Stimulated activated CD8-positive, alpha-beta memory T cell treated with anti-CD3 and anti-CD28 coated beads, Interleukin-4, amount 100 ng/mL, for 48 hours (primary cell): ENCODE results near the gene KIF21A.

Source experiments
- DNase-seq: peaks from one replicate; pipeline ENCODE4 v3.0.0-alpha.2; 2020

Gene KIF21A

DNA sequence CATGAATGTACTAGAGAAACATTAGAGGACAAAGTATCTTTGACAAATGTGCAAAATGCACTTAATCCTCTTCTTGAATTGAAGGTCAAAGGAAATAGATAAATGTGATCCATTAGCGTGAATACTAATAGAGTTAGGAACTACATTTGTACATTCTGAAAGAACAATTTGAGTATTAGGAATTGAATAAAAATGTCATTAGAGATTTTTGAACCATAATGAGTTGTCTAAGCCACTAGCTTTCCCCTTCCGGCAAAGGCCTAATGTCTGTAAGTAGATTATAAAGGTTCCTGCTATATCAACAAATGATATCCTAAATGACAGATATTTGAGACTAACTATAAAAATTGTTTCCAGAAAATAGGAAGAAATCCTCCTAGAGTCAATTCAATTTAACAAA, 59.8 kb downstream of the KIF21A start:
- DNase-seq = no peak

DNA sequence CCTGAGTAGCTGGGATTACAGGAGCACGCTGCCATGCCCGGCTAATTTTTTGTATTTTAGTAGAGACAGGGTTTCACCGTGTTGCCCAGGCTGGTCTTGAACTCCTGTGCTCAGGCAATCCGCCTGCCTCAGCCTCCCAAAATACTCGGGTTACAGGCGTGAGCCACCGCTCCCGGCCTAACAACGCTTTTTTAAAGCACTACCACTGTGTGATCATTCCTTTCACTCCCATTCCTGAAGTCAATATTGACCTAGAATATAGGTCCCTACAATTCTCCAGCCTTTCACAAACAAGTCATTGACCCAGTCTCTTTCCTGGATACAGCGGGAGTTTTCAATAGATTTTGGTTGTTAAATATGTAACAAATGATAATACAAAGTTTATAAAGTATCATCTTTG, 62.8 kb downstream of the KIF21A start:
- no peak for DNase-seq

DNA sequence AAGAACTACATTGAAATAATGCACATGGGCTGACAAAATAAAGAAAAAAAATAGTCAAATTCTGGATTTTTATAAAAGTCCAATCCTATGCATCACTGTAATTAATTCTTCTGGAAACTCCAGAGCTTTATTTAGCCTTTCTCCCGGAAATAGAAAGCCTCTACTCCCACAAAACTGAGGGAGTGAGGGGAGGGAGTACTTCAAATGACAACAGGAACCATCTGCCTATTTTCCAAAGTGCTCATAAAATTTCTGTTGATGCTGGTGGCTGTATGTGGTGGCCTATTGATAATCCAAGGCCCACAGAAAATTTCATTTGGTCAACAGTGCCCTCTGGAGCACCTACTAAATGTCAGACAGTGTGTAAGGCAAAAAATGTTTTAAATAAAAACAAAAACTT, 64.6 kb downstream of the KIF21A start:
- no peak for DNase-seq

DNA sequence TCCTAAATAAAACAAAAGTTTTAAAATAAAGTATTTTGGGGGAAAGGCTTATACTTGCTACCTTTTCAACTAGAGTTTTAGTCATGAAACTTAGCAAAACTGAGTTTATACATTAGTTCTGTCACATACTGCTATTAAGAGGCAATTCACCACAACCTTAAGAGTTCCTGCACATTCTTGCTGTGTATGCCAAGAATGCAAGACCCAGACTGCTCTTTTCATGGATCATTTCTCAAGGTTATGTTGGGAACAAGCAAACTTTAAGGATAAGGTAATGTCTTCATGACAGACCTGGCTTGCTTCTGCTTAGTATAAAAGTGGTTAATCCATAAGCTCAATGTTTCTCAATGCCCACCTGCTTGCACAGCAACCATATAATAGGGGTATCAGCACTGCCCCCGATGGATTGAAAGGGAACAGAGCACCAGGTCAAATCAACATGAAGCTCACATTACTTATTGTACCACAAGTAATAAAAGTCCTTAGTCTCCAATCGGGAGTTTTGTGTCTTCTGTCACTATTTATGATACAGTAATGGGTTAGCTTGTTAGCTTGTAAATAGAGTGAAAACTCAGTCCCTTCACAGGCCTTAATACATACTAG, 67.6 kb downstream of the KIF21A start:
- DNase-seq = no peak

DNA sequence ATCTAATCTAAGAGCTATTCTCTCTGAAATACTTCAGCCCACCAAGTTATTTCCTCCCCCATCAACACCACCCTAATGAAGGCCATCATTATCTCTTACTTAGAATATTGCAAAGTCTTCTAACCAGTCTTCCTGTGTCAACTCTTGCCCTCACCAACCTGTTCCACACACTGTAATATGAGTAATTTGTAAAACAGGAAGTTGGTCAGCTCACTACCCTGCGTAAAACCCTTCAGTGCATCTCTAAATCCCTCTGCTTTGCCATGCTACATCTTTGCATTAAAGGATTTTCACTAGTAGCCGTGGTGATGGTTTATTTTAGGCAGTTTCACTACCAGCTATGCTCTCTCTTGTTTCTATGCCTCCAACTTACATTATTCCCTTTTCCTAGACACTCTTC, 70.0 kb downstream of the KIF21A start:
- DNase-seq = no peak

DNA sequence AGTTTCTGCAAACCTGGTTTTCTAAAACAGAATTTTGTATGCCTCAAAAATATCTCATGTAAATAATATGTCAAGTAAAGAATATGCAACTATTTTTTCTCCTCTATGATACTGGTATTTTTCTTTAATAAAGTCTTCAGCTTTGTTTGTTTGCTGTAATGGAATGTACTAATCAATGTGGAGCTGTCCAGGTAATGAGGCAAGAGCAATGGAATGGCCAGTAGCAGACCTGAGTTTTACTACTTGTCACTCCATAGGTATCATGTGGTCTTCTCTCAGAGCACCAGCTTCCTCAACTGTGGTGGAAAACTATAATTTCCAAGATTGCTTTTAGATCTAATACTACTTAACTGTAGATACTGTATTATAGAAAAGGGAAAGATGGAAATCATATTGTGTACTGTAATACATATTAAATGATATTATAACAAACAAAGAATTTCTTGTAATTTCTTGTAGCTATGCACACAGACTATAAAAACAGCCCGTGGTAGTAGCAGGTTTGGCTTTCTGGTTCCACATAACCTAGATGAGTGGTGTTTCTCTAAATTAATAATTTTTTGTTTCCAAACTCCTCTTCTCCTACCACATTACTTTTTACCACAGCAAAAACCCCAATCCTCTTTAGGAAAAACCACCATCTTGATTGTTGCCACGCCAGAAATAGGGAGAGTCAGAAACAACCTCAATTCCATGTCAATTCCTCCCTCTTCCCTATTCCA, 70.6 kb downstream of the KIF21A start:
- DNase-seq = no peak

DNA sequence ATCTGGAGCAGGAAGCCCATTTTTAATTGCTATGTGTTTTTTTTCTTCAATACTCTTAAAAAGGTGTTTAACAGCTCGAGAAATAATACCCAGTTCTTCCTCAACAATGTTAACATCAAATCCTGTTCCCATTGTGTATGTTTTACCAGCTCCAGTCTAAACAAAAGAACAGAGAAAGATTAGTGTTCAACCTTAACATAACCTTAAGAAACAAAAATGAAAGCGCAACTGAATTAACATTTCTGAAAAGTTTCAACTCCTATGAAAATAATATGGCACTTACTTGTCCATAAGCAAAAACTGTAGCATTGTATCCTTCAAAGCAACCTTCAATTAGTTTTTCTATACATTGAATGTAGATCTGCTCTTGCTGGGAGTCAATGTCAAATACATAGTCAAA, 73.2 kb downstream of the KIF21A start:
- no peak for DNase-seq

DNA sequence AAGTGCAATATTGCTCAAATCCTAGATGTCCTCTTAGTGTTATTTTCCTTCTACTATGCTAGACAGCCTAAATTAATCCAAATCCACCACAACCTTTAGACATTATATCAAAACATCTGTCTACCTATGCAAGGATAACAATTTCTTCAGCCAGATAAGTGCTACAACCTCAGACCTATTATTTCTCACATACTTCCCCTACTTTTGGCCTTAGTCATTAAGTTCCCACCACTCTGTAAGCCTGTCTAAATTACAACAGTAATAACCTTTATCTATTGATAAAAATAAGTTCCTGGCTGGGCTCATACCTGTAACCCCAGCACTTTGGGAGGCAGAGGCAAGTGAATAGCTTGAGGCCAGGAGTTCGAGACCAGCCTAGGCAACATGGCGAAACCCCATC, 74.0 kb downstream of the KIF21A start:
- DNase-seq = no peak

DNA sequence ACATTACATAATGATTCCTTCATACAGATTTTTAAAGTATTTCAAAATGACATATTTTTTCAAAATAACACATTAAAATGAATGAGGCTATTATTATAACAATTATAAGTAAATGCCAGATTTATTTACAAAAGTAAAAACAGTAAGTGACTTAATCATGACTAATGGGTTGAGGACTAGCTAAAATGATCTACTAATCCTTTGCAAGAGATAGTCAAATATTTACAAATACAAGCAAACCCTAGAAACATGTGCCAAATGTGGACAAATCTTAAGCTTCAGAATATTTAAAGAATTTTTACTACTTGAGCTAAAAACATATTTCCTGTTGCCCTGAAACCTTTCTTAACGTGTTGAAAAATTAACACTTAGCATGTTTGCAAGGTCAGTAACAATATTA, 74.8 kb downstream of the KIF21A start:
- no peak for DNase-seq

DNA sequence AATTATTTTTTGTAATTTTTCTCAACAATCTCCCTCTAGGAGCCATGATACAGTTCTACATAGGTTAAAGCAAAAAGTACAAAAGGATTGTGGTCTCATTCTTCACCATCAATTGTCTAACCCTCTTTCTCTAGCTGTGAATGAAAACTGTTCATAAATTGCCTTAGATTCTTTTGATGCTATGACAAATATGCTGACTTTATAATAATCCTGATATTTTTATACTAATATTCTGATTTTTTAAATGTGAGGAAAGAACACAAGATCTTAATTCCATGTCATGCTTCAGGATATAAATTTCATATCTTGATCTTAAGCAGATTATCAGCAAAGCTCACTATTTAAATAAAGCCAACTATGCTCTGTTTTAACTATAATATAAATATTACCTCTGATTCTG, 75.4 kb downstream of the KIF21A start:
- DNase-seq = no peak

DNA sequence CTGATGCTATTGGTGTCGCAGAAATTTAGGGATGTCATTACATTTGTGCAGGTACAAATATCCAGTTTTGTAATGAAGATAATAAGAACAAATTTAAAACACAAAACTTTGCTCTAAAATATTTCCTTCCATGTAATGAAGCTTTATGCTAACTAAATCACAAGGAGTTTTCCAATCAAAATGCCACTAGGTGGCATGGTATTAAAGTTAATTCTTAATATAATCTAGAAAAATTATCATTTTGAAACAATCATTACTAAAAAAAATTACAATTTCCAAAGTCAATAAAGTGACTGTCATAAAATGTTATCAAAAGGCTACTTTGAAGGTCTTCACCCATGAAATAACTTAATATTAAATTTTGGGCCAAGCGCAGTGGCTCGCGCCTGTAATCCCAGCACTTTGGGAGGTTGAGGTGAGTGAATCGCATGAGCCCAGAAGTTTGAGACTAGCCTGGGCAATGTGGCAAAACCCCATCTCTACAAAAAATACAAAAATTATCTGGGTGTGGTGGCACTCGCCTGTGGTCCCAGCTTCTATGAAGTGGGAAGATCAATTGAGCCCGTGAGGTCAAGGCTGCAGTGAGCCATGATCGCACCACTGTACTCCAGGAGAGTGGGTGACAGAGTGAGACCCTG, 77.4 kb downstream of the KIF21A start:
- no peak for DNase-seq

DNA sequence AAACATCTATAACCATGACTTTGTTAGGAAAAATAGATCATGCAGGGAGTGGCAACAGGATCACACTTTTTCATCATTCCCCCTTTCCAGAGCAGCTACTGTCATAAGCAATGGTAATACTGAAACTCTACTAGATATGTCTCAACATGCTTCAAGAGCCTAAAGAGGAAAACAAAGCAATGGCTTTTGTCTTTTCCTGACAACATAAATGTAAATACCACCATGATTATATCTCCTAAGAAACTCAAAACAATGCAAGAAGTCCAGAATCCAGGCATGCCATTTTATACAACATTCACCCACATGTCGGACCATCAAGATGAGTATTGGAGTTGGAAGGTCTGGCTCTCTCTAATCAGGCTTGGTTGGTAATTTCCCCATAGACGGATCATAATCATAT, 78.7 kb downstream of the KIF21A start:
- no peak for DNase-seq

DNA sequence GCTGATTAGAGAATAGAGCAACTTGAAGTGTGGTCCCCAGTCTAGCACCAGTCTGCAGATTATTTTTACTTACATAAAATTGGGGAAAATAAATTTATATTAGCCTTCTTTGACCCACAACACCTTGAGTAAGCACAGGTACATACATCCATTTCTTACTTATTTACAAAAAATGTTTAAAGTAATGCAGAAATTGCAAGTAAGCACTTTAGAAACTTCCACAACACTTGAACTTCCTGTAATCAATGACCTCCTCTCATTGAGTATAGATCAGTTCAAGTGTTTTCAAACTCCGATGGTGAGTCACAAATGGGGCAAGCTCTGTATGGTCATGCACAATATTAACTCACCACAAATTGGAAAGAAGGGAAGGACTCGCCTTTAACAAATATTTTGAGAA, 83.3 kb downstream of the KIF21A start:
- no peak for DNase-seq

DNA sequence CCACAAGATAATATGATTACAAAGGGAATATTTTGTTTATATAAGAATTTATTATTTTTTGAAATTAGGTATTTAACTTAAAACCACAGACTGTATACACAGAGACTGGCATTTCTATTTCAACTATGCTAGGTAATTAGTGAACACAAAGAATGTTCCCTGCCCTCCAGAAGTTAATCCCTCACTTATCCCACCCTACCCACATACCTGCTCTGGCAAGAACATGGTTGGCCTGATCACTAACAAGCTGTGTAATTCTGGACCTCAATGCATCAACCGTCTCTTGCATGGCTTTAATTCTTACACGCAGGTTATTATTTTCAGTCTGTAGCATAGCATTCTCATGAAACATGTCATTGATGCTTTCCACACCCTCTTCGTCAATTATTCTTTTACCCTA, 85.9 kb downstream of the KIF21A start:
- DNase-seq = no peak

DNA sequence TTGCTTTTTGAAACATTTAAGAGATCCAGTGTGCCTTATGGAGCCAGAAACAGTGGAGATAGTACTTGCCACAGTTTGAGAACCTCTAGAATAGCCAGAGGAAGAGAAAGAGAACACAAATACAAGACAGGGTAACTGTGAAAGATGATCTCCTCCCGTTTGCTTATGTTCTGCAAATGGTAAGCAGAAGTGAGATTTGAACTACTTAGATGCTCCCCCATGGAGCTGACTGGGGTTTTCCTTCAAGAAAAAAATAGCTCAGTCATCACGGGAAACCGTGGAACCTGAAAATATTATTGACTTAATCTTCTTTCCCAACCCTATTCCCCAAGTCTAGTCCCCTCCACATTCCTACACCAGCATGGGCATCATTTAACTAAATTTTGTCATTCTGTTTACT, 87.1 kb downstream of the KIF21A start:
- DNase-seq = no peak

DNA sequence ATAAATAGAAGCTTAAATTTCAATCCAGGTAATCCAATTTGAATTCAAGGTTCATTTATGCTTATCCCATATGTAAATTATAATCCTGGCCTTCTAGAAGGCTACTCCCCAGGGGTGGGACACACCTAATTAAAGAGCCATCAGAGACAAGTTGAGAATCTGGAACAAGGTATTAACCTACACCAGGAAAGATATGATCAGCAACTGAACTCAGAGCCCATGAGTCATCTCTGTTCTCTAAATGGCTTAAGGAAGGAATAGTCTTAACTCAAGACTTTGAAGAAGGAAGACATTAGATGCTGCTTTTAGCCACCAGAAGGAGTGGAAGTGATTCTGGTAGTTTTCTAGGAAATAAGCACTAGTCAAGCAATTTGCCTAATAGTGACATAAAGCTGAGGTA, 88.0 kb downstream of the KIF21A start:
- no peak for DNase-seq

DNA sequence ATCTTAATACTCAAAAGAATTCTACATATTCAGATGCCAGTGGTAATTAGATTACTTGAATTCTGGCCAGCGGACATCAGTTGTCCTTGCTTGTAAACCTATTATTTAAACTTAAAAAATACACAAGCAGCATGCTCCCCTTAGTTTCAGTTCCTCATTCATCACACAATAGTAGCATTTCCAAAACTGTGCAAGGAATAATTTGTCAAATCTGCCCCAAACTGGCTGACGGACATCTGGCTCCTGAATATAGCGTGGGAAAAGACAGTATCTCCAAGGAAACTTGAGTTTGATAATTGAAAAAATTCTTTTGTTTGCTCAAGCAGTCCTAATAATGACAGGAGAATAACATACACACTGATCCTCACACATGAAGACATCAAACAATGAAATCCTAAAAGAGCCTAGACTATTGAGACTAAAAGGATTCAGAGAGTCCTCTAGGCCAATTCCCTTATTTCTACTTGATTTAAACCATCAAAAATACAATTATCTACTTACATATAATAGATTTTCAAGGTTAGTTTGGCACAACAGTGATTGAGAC, 90.4 kb downstream of the KIF21A start:
- no peak for DNase-seq

DNA sequence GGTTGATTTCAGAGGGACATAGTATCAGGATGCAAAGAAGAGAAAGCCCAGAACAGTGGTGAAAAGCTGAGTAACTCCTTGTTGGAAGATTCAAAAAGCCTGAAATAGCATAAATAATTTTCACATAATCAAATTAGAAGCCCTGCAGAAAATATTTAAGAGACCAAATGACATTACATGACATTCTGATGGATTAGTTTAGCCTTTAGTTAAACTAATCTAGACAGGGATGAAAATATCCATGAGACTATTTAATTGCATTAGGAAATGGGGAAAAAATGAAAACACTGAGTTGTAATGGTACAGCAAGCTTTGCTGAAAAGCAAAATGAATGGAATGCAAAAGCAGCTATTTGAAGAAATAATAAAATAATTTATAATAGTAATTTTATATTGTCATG, 91.8 kb downstream of the KIF21A start:
- DNase-seq = no peak

DNA sequence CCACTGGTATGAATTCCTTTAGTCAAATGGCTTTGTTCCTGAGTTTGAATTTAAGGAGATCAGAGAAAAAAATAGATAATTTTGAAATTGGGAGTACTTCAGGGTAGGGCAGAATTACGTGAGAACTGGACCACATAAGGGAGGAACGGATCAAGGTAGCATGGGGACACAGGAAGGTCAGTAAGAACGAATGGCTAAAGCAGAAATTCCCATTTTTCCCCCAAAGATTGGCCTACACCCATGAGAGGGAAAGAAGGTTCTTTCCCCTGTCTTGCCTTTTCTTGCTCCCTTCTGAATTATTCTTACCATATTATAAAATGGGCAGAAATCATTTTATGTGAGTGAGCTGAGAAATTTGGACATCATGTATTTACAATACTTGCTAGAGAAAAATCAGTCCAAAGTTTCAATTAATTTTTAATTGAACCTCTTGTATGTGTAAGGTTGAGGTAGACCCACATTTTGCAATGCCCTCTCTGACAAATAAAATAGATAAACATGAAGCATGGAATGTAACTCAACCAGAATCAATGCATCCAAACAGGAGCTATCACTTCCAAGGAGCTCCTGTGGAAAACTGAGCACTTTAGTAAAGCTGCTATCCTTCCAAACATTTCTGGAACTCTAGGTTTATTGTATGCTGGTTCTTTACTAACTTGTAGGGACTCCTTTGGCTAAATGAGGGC, 93.8 kb downstream of the KIF21A start:
- no peak for DNase-seq

DNA sequence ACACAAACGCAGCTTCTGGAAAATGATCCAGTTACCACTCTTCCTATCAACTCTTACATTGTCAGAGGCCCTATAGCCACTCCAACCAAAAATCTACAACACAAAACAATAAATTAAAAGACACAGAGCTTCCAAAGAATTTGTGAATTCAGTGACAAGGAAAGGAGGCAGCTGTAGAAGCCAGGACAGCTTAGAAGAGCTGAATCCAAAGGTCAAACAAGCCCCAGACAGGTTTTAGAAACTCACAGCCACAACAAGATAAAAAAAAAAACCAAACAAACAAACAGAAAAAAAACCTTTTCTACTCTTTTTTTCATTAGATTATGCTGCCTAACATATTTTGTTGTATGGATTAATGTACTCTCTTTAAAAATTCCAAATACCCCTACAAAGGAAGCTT, 94.4 kb downstream of the KIF21A start:
- DNase-seq = no peak

DNA sequence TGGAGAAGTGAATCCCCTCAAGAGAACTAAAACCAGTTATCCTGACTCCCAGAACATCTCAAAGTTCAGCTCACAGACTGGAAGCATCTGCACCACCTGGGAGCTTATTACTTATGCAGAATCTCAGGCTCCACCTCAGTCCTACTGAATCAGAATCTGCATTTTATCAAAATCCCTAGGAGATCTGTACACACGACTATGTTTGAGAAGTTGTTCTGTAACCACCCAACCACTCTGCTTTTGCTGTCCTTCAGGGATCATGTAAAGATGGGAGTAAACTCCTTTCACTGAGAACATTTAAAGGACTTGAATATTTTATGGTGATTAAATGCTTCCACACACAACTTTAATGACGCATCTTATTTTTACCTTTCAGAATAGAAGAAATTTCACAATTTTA, 98.0 kb downstream of the KIF21A start:
- no peak for DNase-seq

DNA sequence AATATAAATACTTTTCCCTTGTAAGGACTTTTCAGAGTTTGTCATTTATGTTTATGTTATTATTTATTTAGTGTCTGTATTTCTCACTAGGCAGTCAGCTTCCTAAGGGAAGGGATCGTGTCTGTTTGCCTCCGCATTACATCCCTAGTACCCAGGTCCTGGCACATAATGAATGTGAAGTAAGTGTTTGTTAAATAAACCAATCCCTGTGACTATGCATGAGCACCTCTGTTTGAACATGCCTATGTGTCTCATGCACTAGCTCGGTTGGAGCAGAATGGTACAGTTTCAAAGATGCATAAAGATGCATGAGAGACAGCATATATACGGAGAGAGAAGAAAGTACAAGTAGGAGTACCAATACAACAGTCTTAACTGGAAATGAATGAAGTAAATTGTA, 99.3 kb downstream of the KIF21A start:
- DNase-seq = no peak

DNA sequence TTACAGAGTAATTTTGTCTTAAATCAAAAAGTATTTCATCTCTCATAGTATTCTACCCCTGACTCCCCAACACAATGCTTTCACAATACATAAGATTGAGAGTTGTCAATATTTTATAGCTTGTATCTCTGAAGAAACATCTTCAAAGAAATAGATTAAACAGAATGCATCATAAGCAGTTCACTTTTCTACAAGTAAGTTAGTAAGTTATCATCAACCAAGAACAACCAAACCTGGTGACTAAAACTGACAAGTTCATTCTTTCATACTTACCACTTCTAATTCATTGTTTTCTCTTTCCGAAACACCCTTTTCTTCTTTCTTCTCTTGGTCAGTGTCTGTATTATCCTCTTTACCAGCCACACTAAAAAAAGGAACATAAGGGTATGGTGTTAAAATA, 101.2 kb downstream of the KIF21A start:
- DNase-seq = no peak

DNA sequence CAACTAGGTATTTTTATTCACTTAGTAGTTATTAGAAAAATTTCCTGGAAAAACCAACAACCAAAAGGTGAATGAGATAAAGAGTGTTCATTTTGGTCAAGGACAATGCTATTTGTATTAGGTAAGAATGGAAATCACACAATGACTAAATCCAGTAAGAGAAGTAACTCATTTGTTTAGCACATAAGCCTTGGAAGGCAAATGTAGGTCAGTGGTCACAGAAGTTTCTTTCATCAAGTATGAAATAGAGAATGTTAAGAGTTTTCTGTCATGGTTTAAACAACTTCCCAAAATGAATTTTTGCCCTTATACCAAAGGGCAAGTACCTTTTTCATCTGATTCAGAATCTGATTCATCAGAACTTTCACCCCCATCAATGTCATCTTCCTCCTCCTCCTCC, 101.7 kb downstream of the KIF21A start:
- no peak for DNase-seq
